ENCODE results near the gene RABEP1.

GRCh38 chr17:5286846-5287245 is 4.8 kb downstream of the RABEP1 start:
- TF ChIP-seq CTCF (IDR thresholded peaks at IDR 0.05; ENCODE audit: low read depth, low read length) (no peak), EZH2phosphoT487 (IDR thresholded peaks at IDR 0.05; ENCODE audit: low read depth) (no peak)

Data from OCI-LY3 (cell line).